Stimulated activated CD8-positive, alpha-beta memory T cell treated with anti-CD3 and anti-CD28 coated beads, Interleukin-12 subunit alpha, Interleukin-12 subunit beta, amount 100 ng/mL, for 24 hours (primary cell): Measurements from ENCODE around the gene ITCH.
"Not testable (repeated sequence)": the region's sequence is repeated elsewhere in the genome, so short reads cannot be mapped to it uniquely, and the experiment has no call there.

ENCODE experiments used
- DNase-seq: peaks from one replicate; pipeline ENCODE4 v3.0.0-alpha.2; 2020; ENCODE audit errors: extremely low read depth

ITCH gene

GRCh38 chr20:34458631-34459030 lies 95.6 kb downstream of the ITCH start:
- DNase-seq, result no peak

GRCh38 chr20:34459209-34459897 lies 96.3 kb downstream of the ITCH start:
- no peak for DNase-seq

GRCh38 chr20:34461779-34462087 lies 98.7 kb downstream of the ITCH start:
- no peak for DNase-seq

- no peak for DNase-seq
Measured at GRCh38 chr20:34468951-34469350, 105.9 kb downstream of the ITCH start.

- no peak for DNase-seq
Measured at GRCh38 chr20:34472246-34472925, 109.3 kb downstream of the ITCH start.

- no peak for DNase-seq
Measured at GRCh38 chr20:34473262-34473883, 110.3 kb downstream of the ITCH start.

GRCh38 chr20:34475979-34476736 lies 113.1 kb downstream of the ITCH start:
- DNase-seq, result no peak

- no peak for DNase-seq
Measured at GRCh38 chr20:34479627-34480026, 116.6 kb downstream of the ITCH start.

- DNase-seq, result not testable (repeated sequence)
Measured at GRCh38 chr20:34482154-34482553, 119.1 kb downstream of the ITCH start.

- DNase-seq, result not testable (repeated sequence)
Measured at GRCh38 chr20:34483585-34484220, 120.6 kb downstream of the ITCH start.

- no peak for DNase-seq
Measured at GRCh38 chr20:34485068-34485634, 122.1 kb downstream of the ITCH start.

GRCh38 chr20:34491226-34491931 lies 128.3 kb downstream of the ITCH start:
- no peak for DNase-seq

GRCh38 chr20:34491932-34492509 lies 128.9 kb downstream of the ITCH start:
- no peak for DNase-seq

GRCh38 chr20:34493646-34494045 lies 130.6 kb downstream of the ITCH start:
- no peak for DNase-seq

GRCh38 chr20:34495307-34495706 lies 132.2 kb downstream of the ITCH start:
- DNase-seq, result no peak

GRCh38 chr20:34495916-34496315 lies 132.8 kb downstream of the ITCH start:
- DNase-seq, result no peak

GRCh38 chr20:34497596-34497995 lies 134.5 kb downstream of the ITCH start:
- not testable (repeated sequence) for DNase-seq

GRCh38 chr20:34500823-34501222 lies 137.8 kb downstream of the ITCH start:
- no peak for DNase-seq

- DNase-seq, result no peak
Measured at GRCh38 chr20:34506480-34506879, 143.4 kb downstream of the ITCH start.

GRCh38 chr20:34507702-34508413 lies 144.8 kb downstream of the ITCH start:
- DNase-seq, result no peak
